Ectodermal cell (in vitro differentiated cells): Measurements from ENCODE around the gene CDH3.

Experiments
- H3K27ac ChIP-seq: 2 replicates; pipeline ENCODE4 v1.7.0; 2013; ENCODE audit warnings: mild to moderate bottlenecking, low read depth, low read length; ENCODE audit not compliant: insufficient read depth, poor library complexity, severe bottlenecking
- H3K27me3 ChIP-seq: 2 replicates; pipeline ENCODE4 v1.7.0; 2013; ENCODE audit warnings: mild to moderate bottlenecking, low read length; ENCODE audit not compliant: insufficient read depth, control insufficient read depth, poor library complexity, severe bottlenecking
- H3K36me3 ChIP-seq: one replicate; pipeline ENCODE4 v1.7.0; 2013; ENCODE audit warnings: low read length; ENCODE audit not compliant: control insufficient read depth, insufficient read depth
- H3K4me1 ChIP-seq: one replicate; pipeline ENCODE4 v1.7.0; 2013; ENCODE audit warnings: low read length; ENCODE audit not compliant: control insufficient read depth, insufficient read depth
- H3K4me3 ChIP-seq: 2 replicates; pipeline ENCODE4 v1.7.0; 2013; ENCODE audit warnings: low read depth, low read length, control low read depth; ENCODE audit not compliant: insufficient read depth
- H3K9me3 ChIP-seq: 2 replicates; pipeline ENCODE4 v1.7.0; 2013; ENCODE audit warnings: mild to moderate bottlenecking, low read length, moderate library complexity; ENCODE audit not compliant: control insufficient read depth
- WGBS, 2 experiments: methylation state at CpG; one replicate each; pipeline ENCODE4 v1.1.7; 2013; ENCODE audit warnings: missing lambda C conversion rate in 2 of 2; 5-methylcytosine and 5-hydroxymethylcytosine counted together

CDH3 gene

DNA sequence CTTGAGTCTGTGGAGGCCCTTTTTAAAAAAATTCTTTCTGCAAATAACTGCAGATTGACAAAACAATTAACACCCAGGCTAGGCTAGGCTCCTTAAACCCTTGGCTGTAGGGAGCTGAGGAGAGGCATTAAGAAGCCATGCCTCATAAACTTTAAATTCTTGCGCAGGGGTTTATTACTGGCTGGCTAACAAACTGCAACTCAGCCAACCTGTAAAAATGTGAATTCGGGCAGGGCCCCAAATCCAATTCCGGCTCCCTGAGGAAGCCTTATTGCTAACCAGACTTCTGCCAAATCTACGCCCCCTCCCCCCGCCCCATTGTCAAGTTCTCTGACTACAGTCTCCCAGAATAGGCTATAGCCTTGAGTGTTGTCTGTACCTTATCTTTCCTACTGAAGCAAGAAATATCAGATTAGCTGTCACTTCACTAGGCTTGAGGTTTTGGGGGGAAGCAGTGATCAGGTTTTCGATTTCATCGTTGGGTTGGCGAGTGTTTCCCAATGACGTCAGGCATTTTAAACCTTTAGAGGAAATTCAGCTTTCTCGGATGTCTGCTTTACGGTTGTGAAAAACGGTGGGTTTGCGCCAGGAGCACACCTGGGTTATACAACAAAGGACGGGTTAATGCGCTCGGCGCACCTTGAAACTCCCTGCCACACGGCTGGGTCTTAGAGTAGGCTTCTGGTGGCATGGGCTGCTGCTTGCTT, 2.0 kb downstream of the CDH3 start:
- Histone ChIP-seq H3K4me3 (no peak overlapping the region), H3K27me3 (peaks cover 56% of the 10 kb centered on the region), H3K9me3 (no peaks in the 10 kb centered on the region), H3K4me1 (peaks cover 20% of the 10 kb centered on the region), H3K36me3 (no peaks in the 10 kb centered on the region), H3K27ac (no peak overlapping the region)
- WGBS, 2 experiments: 85 to 88% methylated on average over 17 of the region's 18 CpGs

DNA sequence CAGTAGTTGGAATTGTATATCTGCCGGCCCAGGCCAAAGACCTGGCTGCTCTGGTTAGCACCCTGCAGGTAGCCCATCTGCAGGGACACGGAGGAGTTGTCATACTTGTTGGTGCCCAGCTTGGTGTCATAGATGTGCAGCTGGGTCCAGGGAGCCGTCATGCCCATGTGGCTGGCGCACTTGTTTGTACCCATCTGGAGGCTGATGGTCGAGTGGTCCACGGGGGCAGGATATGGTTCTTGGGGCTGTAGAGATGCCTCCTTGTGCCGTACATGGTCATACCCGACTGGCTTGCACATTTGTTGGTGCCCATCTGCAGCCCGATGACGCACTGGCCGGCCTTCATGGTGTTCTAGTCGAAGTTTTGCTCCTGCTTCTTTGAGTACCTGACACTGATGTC, 6.0 kb downstream of the CDH3 start:
- H3K36me3 ChIP-seq: no peaks in the 10 kb centered on the region
- H3K4me3 ChIP-seq: no peak overlapping the region
- peaks cover 16% of the 10 kb centered on the region for H3K27me3 ChIP-seq
- H3K9me3 ChIP-seq: no peaks in the 10 kb centered on the region
- peaks cover 14% of the 10 kb centered on the region for H3K4me1 ChIP-seq
- 95% methylated on average over 12 of the region's 12 CpGs for WGBS, 2 experiments
- H3K27ac ChIP-seq: no peak overlapping the region

DNA sequence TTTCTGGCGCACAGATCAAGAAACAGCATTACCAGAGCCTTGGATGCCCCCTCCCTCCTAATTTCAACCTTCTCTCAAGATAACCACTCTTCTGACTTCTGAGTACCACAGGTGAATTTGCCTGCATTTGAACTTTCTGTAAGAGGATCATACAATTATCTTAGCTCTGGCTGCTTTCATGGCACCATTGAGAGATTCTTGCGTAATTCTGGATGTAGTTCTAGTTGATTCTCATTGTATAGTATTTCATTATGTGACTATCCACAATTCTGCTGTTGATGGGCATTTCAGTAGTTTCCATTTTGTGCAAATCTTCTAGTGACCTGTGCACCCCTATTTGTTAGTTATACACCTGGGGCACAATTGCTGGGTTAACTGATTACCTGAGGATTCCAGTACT, 7.5 kb downstream of the CDH3 start:
- H3K36me3 ChIP-seq: no peaks in the 10 kb centered on the region
- 93 to 100% methylated on average over 2 of the region's 2 CpGs for WGBS, 2 experiments
- H3K9me3 ChIP-seq: no peaks in the 10 kb centered on the region
- no peak overlapping the region for H3K4me3 ChIP-seq
- H3K27me3 ChIP-seq: peaks cover 2% of the 10 kb centered on the region
- no peak overlapping the region for H3K27ac ChIP-seq
- peaks cover 13% of the 10 kb centered on the region for H3K4me1 ChIP-seq

DNA sequence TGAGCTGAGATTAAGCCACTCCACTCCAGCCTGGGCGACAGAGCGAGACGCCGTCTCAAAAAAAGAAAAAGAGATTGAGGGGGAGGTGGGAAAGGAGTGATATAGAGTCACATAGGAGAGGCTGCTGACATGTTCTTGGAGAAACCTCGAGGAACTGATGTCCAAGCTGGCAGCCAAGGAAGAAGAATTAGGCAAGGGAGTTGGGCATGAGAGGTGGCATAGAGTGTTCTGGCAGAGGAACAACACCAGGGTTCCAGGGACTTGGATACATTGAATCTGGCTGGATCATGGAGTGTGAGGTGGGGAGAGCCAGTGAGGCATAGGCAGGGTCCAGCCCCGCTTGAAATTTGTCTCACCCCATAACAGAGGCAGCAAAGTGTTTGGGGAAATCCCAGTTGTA, 10.7 kb downstream of the CDH3 start:
- H3K4me3 ChIP-seq: no peak overlapping the region
- peaks cover 13% of the 10 kb centered on the region for H3K4me1 ChIP-seq
- H3K36me3 ChIP-seq: no peaks in the 10 kb centered on the region
- H3K27me3 ChIP-seq: no peaks in the 10 kb centered on the region
- H3K27ac ChIP-seq: no peak overlapping the region
- H3K9me3 ChIP-seq: no peaks in the 10 kb centered on the region
- WGBS, 2 experiments: 78 to 84% methylated on average over 6 of the region's 6 CpGs

DNA sequence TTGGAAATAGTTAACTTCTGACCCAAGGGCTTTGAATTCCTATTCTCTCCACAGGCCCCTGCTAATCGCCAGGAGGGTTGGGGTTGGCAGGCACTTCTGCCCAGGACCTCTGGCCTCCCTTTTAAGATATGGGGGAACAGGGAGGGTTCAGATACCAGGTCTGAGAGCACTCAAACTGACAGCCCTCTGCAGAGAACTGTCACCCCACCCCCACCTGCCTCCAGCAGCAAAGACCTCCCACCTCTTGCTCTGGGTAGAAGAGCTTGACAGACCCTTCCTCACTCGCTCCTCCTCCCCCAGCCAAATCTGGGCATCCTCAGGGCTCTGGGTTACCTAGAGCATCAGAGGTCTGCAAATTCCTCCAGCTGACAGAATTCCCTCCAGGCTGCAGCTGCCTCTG, 11.6 kb downstream of the CDH3 start:
- peaks cover 13% of the 10 kb centered on the region for H3K4me1 ChIP-seq
- H3K9me3 ChIP-seq: no peaks in the 10 kb centered on the region
- H3K4me3 ChIP-seq: no peak overlapping the region
- peak overlapping the region; percentile 16 for H3K27ac ChIP-seq
- H3K36me3 ChIP-seq: no peaks in the 10 kb centered on the region
- H3K27me3 ChIP-seq: no peaks in the 10 kb centered on the region
- 20 to 27% methylated on average over 2 of the region's 2 CpGs for WGBS, 2 experiments

DNA sequence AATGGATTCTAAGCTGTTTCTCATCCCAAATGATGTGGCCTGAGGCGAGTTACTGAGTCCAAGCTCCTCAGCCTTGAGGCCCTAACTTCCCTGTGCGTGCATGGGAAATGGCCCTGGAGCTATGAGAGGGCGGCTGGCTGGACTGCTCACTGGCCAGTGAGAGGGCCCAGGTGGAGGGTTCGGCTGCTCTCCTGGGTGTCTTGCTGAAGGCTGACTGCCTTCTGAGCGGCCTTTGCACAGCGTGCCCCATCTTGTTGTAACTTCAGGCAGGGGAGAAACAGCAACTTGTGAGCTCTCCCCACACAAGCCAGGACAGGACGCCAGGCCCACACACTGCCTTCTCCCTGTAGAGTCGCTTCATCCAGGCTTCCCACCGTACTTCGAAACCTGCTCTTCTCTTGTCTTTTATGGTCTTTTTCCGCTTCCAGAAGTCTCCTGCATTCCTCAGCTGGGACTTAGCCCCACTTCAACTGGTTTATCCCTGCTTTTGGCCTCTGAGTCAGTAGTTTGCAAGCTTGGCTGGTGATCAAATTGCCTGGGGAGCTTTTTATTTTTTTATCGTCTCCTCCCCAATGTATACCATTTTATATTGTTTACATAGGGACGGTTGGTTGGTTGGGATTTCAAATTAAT, 13.3 kb downstream of the CDH3 start:
- no peaks in the 10 kb centered on the region for H3K9me3 ChIP-seq
- peaks cover 13% of the 10 kb centered on the region for H3K4me1 ChIP-seq
- H3K27ac ChIP-seq: no peak overlapping the region
- no peak overlapping the region for H3K4me3 ChIP-seq
- 86% methylated on average over 11 of the region's 13 CpGs for WGBS, 2 experiments
- no peaks in the 10 kb centered on the region for H3K36me3 ChIP-seq
- no peaks in the 10 kb centered on the region for H3K27me3 ChIP-seq

DNA sequence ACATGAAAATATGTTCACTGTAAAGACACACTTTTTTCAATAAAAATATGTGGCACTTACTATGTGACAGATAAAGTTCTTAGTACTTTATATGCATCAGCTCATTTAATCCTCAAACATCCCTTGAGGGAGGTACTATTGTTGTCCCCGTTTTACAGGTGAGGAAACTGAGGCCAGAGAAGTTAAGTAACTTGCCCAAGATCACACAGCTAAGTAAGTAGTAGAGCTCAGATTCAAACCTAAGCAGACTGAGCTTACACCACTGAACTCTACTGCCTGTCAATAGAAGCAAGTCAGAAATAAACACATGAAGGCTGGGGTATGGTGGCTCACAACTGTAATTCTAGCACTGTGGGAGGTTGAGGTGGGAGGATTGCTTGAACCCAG, 13.9 kb downstream of the CDH3 start:
- Histone ChIP-seq H3K4me3 (no peak overlapping the region), H3K36me3 (no peaks in the 10 kb centered on the region), H3K27ac (no peak overlapping the region), H3K4me1 (peaks cover 13% of the 10 kb centered on the region), H3K27me3 (no peaks in the 10 kb centered on the region), H3K9me3 (no peaks in the 10 kb centered on the region)
- WGBS, 2 experiments: 93 to 100% methylated on average over 1 of the region's 1 CpG

DNA sequence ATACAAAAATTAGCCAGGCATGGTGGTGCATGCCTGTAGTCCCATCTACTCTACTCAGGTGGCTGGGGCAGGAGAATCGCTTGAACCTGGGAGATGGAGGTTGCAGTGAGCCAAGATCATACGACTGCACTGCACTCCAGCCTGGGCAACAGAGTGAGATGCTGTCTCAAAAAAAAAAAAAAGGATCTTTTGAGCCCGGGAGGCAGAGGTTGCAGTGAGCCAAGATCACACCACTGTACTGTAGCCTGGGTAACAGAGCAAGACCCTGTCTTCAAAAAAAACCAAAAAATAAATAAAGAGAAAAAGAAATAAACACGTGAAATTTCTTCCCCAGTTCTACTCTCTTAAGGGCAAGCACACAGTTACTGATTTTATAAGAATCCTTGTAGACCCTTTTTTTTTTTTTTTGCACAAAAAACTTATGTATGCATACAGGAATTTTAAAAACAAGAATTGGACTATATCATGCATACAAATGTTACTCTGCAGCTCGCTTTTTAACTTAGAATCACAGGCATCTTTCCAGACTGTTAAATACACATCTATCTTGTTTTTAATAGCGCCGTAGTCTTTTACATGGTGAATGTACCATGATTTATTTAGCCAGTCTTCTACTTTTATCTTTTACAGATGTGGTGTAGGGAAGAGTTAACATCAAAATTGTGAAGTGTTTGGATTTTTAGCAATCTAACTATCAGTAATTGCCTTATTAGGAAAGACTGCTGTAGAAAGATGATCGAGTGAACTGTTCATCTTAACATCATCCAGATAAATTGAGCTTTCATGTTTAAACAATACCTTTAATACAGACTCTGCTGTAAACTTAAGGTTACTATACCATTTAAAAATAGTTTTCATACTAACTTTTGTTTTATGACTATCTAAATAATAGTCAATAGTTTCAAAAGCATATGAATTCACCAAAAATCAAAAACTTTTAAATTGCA, 14.6 kb downstream of the CDH3 start:
- H3K4me1 ChIP-seq: peaks cover 13% of the 10 kb centered on the region
- H3K36me3 ChIP-seq: no peaks in the 10 kb centered on the region
- H3K27me3 ChIP-seq: no peaks in the 10 kb centered on the region
- no peaks in the 10 kb centered on the region for H3K9me3 ChIP-seq
- no peak overlapping the region for H3K4me3 ChIP-seq
- 91 to 92% methylated on average over 6 to 8 of the region's 8 CpGs for WGBS, 2 experiments
- H3K27ac ChIP-seq: no peak overlapping the region

DNA sequence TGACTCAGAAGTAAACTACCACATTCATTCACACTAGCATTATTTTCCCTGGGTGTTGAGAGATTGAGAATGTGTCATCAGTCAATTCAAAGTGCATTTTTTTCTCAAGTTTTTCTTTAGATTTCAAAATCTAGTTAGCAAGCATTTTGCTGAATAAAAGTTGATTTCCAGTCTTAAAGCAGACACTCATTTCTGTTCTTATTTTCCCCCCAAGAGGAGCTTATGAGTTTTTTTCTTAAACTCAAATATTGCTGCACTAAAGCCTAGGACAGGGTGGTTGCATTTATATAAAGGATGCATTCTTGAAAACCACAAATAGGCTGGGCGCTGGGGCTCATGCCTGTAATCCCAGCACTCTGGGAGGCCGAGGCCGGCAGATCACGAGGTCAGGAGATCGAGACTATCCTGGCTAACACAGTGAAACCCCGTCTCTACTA, 15.3 kb downstream of the CDH3 start:
- H3K9me3 ChIP-seq: no peaks in the 10 kb centered on the region
- no peaks in the 10 kb centered on the region for H3K36me3 ChIP-seq
- no peaks in the 10 kb centered on the region for H3K27me3 ChIP-seq
- WGBS, 2 experiments: 77 to 86% methylated on average over 6 of the region's 6 CpGs
- H3K4me3 ChIP-seq: no peak overlapping the region
- peaks cover 13% of the 10 kb centered on the region for H3K4me1 ChIP-seq
- H3K27ac ChIP-seq: no peak overlapping the region

DNA sequence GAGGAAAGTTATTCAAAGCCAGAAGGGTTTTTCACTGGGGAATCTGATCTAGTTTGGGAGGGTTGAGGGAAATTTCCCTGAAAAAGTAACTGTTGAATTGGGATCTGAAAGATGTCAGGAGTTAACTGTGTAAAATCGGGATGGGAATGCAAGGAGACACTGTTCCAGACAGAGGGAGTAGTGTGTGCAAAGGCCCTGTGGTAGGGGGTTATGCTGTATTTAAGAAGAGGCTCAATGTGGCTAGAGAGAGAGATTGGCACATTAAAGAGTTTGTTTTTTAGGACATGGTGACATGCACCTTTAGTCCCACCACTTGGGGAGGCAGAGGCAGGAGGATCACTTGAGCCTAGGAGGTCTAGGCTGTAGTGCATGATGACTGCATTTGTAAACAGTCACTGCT, 16.9 kb downstream of the CDH3 start:
- H3K9me3 ChIP-seq: no peaks in the 10 kb centered on the region
- 85 to 94% methylated on average over 1 of the region's 1 CpG for WGBS, 2 experiments
- H3K4me3 ChIP-seq: no peak overlapping the region
- H3K27ac ChIP-seq: no peak overlapping the region
- no peaks in the 10 kb centered on the region for H3K36me3 ChIP-seq
- H3K27me3 ChIP-seq: no peaks in the 10 kb centered on the region
- peaks cover under 1% of the 10 kb centered on the region for H3K4me1 ChIP-seq
